Measurements from ENCODE around the gene SDS. TPM values are rescaled to one million over a fixed set of nuclear protein-coding genes. Genes with fewer than 3 reads are reported as not detected.
A peak's percentile ranks its signal among the peaks of the same experiment; 100 is the strongest.

SDS gene
- total and polyA plus RNA-seq, 5 experiments from 2014 or later: not detected

- DNase-seq (no peak), ATAC-seq (no peak)
- peaks cover 0 to 17% (median 3%) of the 10 kb centered on the region in 5 donors for H3K27me3 Mint-ChIP-seq
- H3K9me3 Mint-ChIP-seq: no peaks in the 10 kb centered on the region
- H3K4me1 Mint-ChIP-seq: peaks cover 4 to 10% (median 7%) of the 10 kb centered on the region in 4 donors
- H3K27ac Mint-ChIP-seq: peak overlapping the region in 1 of 10 donors; percentile 81
- peak overlapping the region in 2 of 10 donors; percentile 39 to 80 for H3K4me3 Mint-ChIP-seq
- H3K36me3 Mint-ChIP-seq: no peaks in the 10 kb centered on the region
- POLR2A ChIA-PET: no interaction called here
Observed at GRCh38 chr12:113422886-113423669, 19.4 kb upstream of the SDS start.

DNA sequence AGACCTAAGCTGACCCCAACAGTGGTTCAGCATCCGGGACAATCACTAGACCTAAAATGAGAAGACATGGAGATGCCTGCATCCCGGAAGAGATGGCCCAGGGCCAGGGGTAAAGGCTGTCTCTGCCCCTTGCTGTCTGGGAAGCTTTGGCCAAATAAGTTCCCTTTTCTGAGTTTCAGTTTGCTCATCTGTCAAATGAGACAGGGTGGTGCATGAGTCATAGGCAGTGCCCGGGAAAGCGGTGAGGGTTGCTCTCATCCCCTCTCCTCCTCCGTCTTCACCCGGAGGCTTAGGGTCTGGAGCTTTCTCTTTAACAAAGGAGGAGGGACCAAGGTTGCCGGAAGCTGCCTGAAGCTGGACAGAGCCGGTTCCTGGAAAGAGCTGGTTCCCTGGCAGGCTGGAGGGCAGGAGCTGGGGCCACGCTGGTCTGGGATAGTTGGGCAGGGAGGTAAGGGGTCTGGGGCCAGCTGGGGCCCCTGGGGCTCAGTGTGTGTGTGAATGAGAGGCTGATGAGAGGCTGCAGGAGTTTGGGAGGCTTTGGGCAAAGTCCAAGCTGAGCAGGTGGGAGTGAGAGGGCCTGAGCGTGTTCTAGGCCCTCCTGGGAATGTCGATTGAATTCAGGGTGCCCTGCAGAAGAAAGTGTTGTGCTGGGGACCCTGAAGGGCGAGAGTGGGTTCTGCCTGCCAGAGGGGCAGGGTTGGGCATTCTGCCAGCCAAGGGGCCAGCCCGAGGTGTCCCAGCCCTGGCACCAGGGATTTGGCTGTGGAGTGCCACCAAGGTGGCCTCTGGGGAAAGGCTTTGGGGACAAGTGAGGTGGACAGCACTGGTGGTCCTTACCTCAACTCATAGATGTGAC is 18.6 kb upstream of the SDS start, which contains the start of gene SDSL:
Gene SDSL, plus strand, starts transcription at position 351 of the 856 bp plus-strand sequence. CDS start 5,603 bp downstream, outside the sequence.
- peaks cover 0 to 21% (median 5%) of the 10 kb centered on the region in 5 donors for H3K27me3 Mint-ChIP-seq
- H3K9me3 Mint-ChIP-seq: no peaks in the 10 kb centered on the region
- peaks cover 4 to 10% (median 7%) of the 10 kb centered on the region in 4 donors for H3K4me1 Mint-ChIP-seq
- H3K36me3 Mint-ChIP-seq: no peaks in the 10 kb centered on the region
- H3K27ac Mint-ChIP-seq: peak within 1 kb of the TSS in 2 of 10 donors; percentile 81 to 92
- ATAC-seq (peak in 1 of 2 donors; percentile 39), DNase-seq (peak in 2 of 10 donors; percentile 7 to 15)
- peak within 1 kb of the TSS in 3 of 10 donors; percentile 70 to 94 (median 80) for H3K4me3 Mint-ChIP-seq
- POLR2A ChIA-PET: no interaction called here

DNA sequence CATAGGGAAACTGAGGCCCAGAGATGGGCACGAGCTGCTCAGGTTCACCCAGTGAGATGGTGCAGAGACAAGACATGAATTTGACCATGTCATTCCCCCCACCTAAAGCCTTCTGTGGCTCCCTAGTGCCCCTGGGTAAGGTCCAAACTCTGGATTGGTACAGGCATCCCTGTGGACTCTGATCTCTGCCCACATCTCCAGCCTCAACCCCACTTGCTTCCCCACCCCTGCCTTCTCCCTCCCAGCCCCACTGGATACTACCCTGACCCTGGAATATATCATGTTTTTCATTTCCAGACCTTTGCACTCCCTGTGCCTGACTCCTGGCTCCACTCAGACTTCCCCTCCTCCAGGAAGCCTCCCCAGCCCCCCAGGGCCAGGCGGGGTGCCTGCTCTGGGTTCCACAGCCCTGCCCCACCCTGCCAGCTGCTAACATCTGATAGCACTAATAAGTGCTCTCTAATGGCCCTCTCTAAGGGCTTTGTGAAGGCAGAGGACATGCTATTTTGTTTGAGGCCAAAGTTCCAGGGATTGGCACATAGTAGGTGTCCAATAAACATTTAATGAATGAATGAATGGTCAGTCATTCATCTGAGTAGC is 17.4 kb upstream of the SDS start:
- no peaks in the 10 kb centered on the region for H3K36me3 Mint-ChIP-seq
- POLR2A ChIA-PET: no interaction called here

DNA sequence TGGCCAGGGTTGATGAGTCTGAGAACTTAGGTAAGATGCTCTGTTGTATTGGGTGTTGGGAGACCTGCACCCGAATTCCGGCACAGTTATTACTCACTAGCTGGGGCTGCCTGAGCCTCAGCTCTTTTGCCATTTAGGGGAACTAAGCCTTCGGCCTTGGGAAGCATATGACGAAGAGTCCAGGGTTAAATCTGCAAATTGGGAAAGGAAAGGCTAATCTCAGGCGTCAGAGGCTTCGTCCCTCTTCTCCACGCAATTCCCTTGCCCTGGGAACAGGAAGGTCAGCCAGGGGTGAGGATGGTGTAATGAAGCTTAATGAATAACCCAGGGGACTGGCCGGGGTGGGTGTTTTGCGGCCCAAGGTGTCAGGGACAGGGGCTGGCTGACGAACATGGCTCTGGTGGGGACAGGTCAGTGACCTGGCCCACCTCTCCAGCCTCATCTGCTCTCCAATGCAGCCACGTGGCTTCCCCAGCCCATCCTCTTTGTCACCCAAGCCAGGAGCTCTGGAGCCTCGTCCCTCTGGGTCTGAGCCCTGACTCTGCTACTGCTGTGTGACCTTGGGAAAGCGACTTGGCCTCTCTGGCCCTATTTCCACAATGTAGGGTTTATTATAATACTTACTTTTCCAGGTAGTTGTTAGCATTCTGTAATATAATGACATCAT is 14.7 kb upstream of the SDS start:
- no peak overlapping the region for H3K4me3 Mint-ChIP-seq
- no peaks in the 10 kb centered on the region for H3K9me3 Mint-ChIP-seq
- no peaks in the 10 kb centered on the region for H3K36me3 Mint-ChIP-seq
- peaks cover 2 to 21% (median 7%) of the 10 kb centered on the region in 5 donors for H3K27me3 Mint-ChIP-seq
- no peak overlapping the region for H3K27ac Mint-ChIP-seq
- DNase-seq: no peak
- peaks cover 4 to 16% (median 6%) of the 10 kb centered on the region in 4 donors for H3K4me1 Mint-ChIP-seq
- POLR2A ChIA-PET: no interaction called here
- ATAC-seq: no peak

More for the DNA sequence above, 17.4 kb upstream of the SDS start:
- H3K27ac Mint-ChIP-seq: peak overlapping the region in 1 of 10 donors; percentile 81
- ATAC-seq (no peak), DNase-seq (no peak)
- H3K9me3 Mint-ChIP-seq: no peaks in the 10 kb centered on the region
- H3K4me3 Mint-ChIP-seq: no peak overlapping the region
- peaks cover 0 to 21% (median 5%) of the 10 kb centered on the region in 5 donors for H3K27me3 Mint-ChIP-seq
- H3K4me1 Mint-ChIP-seq: peaks cover 4 to 15% (median 7%) of the 10 kb centered on the region in 4 donors

DNA sequence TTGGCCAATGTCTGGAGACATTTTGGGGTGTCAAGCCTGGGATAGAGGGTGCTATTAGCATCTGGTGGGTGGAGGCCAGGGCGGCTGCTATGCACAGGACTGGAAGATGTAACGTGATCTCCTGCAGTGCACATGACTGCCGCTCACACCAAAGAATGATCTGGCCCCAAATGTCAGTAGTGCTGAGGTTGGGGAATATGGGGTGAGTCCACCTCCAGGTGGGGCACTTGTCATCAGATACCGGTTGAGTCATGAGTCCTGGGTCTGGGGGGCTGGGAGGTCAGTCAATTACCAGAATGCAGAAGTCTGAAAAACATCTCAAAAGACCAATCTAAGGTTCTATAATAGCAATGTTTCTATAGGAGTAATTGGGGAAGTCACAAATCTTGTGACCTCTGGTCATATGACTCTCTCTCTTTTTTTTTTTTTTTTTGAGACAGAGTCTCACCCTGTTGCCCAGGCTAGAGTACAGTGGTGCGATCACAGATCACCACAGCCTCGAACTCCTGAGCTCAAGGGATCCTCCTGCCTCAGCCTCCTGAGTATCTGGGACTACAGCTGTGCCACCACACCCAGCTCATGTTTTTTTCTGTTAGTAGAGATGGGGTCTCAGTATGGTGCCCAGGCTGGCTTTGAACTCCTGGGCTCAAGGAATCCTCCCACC is 12.5 kb upstream of the SDS start:
- Mint-ChIP-seq H3K27me3 (peaks cover 3 to 10% (median 9%) of the 10 kb centered on the region in 5 donors), H3K36me3 (no peaks in the 10 kb centered on the region), H3K27ac (peak overlapping the region in 1 of 10 donors; percentile 16), H3K4me1 (peaks cover 0 to 6% (median 0%) of the 10 kb centered on the region in 4 donors), H3K4me3 (peak overlapping the region in 1 of 10 donors; percentile 4), H3K9me3 (no peaks in the 10 kb centered on the region)
- no peak for ATAC-seq
- no peak for DNase-seq
- POLR2A ChIA-PET: no interaction called here

- POLR2A ChIA-PET: no interaction called here
- no peak overlapping the region for H3K27ac Mint-ChIP-seq
Observed at GRCh38 chr12:113414519-113415038, 10.9 kb upstream of the SDS start.

DNA sequence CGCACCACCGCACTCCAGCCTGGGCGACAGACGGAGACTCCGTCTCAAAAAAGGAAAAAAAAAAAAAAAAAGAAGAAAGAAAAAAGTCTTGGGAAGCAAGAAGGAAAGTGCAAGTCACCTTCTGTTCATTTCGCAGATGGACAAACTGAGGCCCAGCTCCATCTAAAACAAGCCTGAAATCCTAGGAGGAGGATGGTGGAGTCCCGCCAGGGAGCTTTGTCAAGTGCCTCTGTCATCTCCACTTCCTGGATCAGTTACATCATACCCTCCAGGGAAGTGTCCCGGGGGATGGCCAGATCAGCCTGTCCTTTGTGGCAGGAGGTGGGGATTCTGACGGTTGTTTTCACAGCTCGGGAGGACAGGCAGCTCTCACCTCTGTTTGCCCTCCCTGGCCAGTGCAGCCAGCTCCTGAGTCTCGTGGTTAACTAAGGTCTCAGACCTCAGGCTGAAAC is 9.8 kb upstream of the SDS start:
- Mint-ChIP-seq H3K36me3 (peaks cover 0 to 2% (median 0%) of the 10 kb centered on the region in 3 donors), H3K4me1 (peaks cover 0 to 6% (median 0%) of the 10 kb centered on the region in 4 donors), H3K4me3 (no peak overlapping the region), H3K9me3 (peaks cover 0 to 1% (median 0%) of the 10 kb centered on the region in 9 donors), H3K27ac (no peak overlapping the region), H3K27me3 (peaks cover 9 to 18% (median 11%) of the 10 kb centered on the region in 5 donors)
- no peak for ATAC-seq
- POLR2A ChIA-PET: no interaction called here
- DNase-seq: no peak

More at GRCh38 chr12:113414519-113415038, 10.9 kb upstream of the SDS start:
- H3K4me1 Mint-ChIP-seq: peaks cover 0 to 6% (median 0%) of the 10 kb centered on the region in 4 donors
- H3K9me3 Mint-ChIP-seq: peaks cover 0 to 1% (median 0%) of the 10 kb centered on the region in 9 donors
- H3K4me3 Mint-ChIP-seq: no peak overlapping the region
- ATAC-seq (no peak), DNase-seq (no peak)
- H3K36me3 Mint-ChIP-seq: peaks cover 0 to 2% (median 0%) of the 10 kb centered on the region in 3 donors
- H3K27me3 Mint-ChIP-seq: peaks cover 9 to 19% (median 10%) of the 10 kb centered on the region in 5 donors

DNA sequence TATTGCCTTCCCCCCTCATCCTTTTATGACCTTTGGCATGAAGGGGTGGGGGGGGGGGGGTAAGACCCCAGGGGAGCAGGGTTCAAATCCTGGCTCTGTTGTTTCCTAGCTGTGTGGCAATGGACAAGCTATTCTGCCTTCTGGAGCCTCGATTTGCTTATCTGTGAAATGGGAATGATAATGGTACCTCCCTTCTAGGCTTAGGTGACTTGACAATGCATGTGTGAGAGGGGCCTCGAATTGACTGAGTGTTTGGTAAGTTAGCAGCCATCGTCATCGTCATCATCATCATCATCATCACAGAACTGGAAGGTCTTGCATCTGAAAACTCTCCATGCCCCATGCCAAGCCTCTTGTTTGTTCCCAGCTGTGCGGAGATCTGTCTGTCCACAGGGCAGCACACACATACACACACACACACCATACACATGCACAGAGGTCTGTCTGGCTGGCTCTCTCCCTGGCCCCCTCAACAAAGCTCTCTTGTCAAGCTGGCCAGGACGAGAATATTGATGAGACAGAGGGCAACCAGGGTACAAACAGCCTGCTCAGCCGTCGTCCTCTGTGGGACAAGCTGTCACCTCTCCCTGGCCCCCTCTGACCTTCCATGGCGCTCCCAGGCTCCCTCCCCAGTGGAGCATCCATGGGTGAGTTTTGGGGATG is 5.9 kb upstream of the SDS start:
- H3K36me3 Mint-ChIP-seq: peaks cover 0 to 2% (median 0%) of the 10 kb centered on the region in 3 donors

GRCh38 chr12:113408756-113409298 is 5.1 kb upstream of the SDS start:
- H3K4me1 Mint-ChIP-seq: peaks cover 0 to 3% (median 0%) of the 10 kb centered on the region in 4 donors
- H3K27ac Mint-ChIP-seq: no peak overlapping the region
- H3K27me3 Mint-ChIP-seq: peaks cover 6 to 17% (median 11%) of the 10 kb centered on the region in 5 donors
- peaks cover 0 to 1% (median 0%) of the 10 kb centered on the region in 9 donors for H3K9me3 Mint-ChIP-seq
- ATAC-seq (no peak), DNase-seq (no peak)
- peaks cover 0 to 2% (median 0%) of the 10 kb centered on the region in 3 donors for H3K36me3 Mint-ChIP-seq
- no peak overlapping the region for H3K4me3 Mint-ChIP-seq
- POLR2A ChIA-PET: no interaction called here

More for the DNA sequence above, 5.9 kb upstream of the SDS start:
- Mint-ChIP-seq H3K4me3 (no peak overlapping the region), H3K27me3 (peaks cover 7 to 13% (median 10%) of the 10 kb centered on the region in 5 donors), H3K9me3 (peaks cover 0 to 1% (median 0%) of the 10 kb centered on the region in 9 donors), H3K27ac (no peak overlapping the region), H3K4me1 (peaks cover 0 to 1% (median 0%) of the 10 kb centered on the region in 4 donors)
- POLR2A ChIA-PET: no interaction called here
- DNase-seq (no peak), ATAC-seq (no peak)

DNA sequence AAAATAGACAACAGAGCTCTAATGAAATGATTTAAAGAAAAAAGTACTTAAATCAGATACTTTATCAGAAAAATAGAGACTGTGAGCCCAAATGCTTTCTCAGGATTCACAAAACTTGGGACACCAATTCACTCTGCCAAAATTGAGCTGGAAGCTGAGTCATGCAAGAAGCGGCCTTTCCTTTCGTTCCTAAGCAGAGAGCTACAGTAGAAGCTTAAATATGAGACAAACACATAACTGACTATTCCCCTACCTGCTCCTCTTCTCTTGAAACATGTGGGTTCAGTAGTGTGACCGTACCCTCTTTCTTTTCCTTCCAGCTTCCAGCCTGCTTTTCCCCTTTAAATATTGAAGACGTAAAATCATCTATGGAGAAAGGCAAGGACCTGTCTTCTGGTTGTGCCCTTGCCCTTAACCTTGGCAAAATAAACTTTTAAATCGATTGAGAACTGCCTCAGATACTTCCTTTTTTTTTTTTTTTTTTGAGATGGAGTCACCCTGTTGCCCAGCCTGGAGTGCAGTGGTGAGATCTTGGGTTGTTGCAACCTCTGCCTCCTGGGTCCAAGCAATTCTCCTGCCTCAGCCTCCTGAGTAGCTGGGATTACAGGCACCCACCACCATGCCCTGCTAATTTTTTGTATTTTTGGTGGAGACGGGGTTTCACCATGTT is 4.4 kb upstream of the SDS start:
- H3K27me3 Mint-ChIP-seq: peaks cover 6 to 17% (median 11%) of the 10 kb centered on the region in 5 donors
- H3K4me3 Mint-ChIP-seq: no peak overlapping the region
- POLR2A ChIA-PET: interaction anchor here (0.7 kb wide), 1 partner anchor 427 kb away, joined by 3 read pairs; no protein-coding TSS in a partner anchor
- H3K36me3 Mint-ChIP-seq: peaks cover 0 to 2% (median 0%) of the 10 kb centered on the region in 3 donors
- no peak for ATAC-seq
- H3K27ac Mint-ChIP-seq: peak overlapping the region in 1 of 10 donors; percentile 16
- no peak for DNase-seq
- H3K4me1 Mint-ChIP-seq: peaks cover 0 to 3% (median 0%) of the 10 kb centered on the region in 4 donors
- peaks cover 0 to 1% (median 0%) of the 10 kb centered on the region in 9 donors for H3K9me3 Mint-ChIP-seq
